ENCODE data around the gene MLANA. TPM values are rescaled to one million over a fixed set of nuclear protein-coding genes. Genes with fewer than 3 reads are reported as not detected.

The MLANA gene
- total and polyA plus RNA-seq, 10 donors, result not detected

DNA sequence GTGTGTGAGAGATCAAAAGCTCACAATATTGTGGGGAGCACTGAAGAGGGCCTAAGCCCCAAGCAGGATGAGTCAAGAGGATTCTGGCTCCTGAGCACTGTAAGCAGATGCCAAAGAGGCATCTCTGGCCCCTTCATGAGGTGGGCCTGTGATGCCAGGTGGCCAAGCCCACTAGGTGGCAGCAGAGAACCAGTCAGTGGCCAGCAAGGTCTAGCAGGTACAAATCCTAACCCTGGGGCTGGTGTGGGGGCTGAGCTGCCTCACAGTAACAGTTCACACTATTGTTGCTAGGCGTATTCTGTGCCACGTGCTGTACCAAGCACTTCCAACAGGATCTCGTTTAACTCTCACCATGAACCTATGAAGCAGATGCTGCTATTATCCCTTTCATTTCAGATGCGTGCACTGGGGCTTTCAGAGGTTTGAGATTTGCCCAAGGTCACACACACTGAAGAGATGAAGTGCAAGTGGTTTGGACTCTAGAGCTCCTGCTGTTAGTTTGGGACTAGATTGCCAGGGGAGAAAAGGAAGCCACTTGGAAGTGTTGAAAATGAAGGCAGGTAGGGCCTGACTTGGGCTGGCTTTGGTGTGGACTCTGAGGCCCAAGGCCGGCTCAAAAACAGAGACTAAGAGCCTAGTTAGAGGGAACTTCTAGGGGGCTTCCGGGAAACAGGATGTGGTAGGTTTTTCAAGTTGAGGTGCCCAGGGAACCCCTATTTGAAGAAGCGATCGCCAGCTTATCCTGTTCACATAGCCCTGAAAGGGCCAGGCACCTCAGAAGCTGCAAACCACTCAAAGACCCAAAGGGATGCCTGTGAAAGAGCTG is 4.4 kb upstream of the MLANA start:
- Histone ChIP-seq H3K4me1 (peaks cover 0 to 7% (median 0%) of the 10 kb centered on the region in 6 donors), H3K36me3 (no peaks in the 10 kb centered on the region), H3K27me3 (replicated peaks in 1 of 7) (no peaks in the 10 kb centered on the region), H3K9me3 (no peaks in the 10 kb centered on the region), H3K4me3 (no peak overlapping the region), H3K27ac (no peak overlapping the region)
- TF ChIP-seq POLR2AphosphoS5 (IDR thresholded peaks at IDR 0.05) (peak in 2 of 3 donors; percentile 34 to 39), POLR2A (IDR thresholded peaks at IDR 0.05) (no peak)
- TF ChIP-seq, protein P1, sequence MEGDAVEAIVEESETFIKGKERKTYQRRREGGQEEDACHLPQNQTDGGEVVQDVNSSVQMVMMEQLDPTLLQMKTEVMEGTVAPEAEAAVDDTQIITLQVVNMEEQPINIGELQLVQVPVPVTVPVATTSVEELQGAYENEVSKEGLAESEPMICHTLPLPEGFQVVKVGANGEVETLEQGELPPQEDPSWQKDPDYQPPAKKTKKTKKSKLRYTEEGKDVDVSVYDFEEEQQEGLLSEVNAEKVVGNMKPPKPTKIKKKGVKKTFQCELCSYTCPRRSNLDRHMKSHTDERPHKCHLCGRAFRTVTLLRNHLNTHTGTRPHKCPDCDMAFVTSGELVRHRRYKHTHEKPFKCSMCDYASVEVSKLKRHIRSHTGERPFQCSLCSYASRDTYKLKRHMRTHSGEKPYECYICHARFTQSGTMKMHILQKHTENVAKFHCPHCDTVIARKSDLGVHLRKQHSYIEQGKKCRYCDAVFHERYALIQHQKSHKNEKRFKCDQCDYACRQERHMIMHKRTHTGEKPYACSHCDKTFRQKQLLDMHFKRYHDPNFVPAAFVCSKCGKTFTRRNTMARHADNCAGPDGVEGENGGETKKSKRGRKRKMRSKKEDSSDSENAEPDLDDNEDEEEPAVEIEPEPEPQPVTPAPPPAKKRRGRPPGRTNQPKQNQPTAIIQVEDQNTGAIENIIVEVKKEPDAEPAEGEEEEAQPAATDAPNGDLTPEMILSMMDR (IDR thresholded peaks at IDR 0.05 in 8 of 11, conservative IDR thresholded peaks at IDR 0.05 in 3 of 11), result peak; percentile 63 to 93 (median 84)
- intact Hi-C loops (cut with DNase I; ENCODE audit: low total_unique reads), result loop anchor here (5.0 to 10.0 kb wide), 2 partner anchors 166 to 418 kb away; no protein-coding TSS in a partner anchor
- WGBS, 5 donors, result 48 to 53% (median 51%) methylated on average over 8 of the region's 8 CpGs
- DNase-seq, result peak; percentile 90

DNA sequence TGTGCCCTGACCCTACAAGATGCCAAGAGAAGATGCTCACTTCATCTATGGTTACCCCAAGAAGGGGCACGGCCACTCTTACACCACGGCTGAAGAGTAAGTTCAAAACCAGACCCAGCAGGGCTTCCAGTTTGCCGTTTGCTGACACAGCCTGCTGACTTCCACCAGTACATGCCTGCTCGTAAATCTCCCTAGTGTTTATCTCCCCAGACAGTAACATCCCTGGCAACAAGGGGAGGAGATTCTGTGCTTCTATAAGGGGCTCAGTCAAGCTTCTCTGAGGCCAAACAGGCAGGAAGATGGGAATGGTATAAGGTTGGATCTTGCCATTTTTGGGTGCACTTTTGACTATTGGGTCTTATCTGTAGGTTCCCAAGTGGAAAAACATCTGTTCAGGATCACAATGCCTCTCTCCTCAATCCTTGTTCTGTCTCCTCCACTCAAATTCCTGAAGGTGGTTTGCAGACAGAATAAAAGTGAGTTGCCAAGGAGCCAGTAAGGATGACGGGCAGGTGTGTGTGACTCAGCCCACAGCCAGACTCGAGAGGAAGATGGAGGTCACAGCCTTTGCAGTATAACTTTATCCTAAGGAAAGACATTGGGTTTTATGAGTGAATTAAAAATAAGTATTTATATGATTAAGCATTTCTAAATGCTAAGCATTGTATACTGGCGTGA is 1.9 kb downstream of the MLANA start:
- H3K9me3 ChIP-seq, result no peaks in the 10 kb centered on the region
- no peaks in the 10 kb centered on the region for H3K27me3 ChIP-seq (replicated peaks in 1 of 7)
- intact Hi-C loops (cut with DNase I; ENCODE audit: low total_unique reads), result no loop called here
- no peak for TF ChIP-seq POLR2A (IDR thresholded peaks at IDR 0.05)
- TF ChIP-seq POLR2AphosphoS5 (IDR thresholded peaks at IDR 0.05), result no peak
- TF ChIP-seq, protein P1 (IDR thresholded peaks at IDR 0.05 in 8 of 11, conservative IDR thresholded peaks at IDR 0.05 in 3 of 11), result no peak
- peaks cover 0 to 22% (median 2%) of the 10 kb centered on the region in 6 donors for H3K36me3 ChIP-seq
- H3K4me1 ChIP-seq, result no peaks in the 10 kb centered on the region
- WGBS, 5 donors, result 61 to 76% (median 67%) methylated on average over 7 of the region's 7 CpGs
- DNase-seq, result no peak
- no peak overlapping the region for H3K27ac ChIP-seq
- no peak overlapping the region for H3K4me3 ChIP-seq

DNA sequence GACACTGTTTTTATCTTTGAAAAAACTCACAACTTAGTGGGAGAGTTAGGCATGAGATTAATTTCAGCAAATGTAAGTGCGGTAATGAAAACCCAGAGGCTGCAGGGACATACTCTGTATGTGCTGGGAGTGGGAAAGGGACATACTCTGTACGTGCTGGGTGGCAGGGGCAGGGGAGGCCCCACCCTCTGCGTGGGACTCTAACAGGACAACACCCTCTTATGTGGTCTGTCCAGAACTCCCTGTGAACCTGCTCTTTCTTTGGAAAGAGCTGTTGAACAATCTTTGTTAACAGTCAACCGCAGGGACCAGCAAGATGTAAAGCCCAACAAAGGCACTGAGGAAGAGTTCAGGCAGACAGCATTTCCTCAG is 2.4 kb downstream of the MLANA start:
- no peak overlapping the region for H3K27ac ChIP-seq
- TF ChIP-seq POLR2A (IDR thresholded peaks at IDR 0.05), result no peak
- TF ChIP-seq, protein P1 (IDR thresholded peaks at IDR 0.05 in 8 of 11, conservative IDR thresholded peaks at IDR 0.05 in 3 of 11), result no peak
- no peak for TF ChIP-seq POLR2AphosphoS5 (IDR thresholded peaks at IDR 0.05)
- H3K4me1 ChIP-seq, result no peaks in the 10 kb centered on the region
- no peak for DNase-seq
- H3K9me3 ChIP-seq, result no peaks in the 10 kb centered on the region
- 79 to 91% (median 86%) methylated on average over 4 of the region's 4 CpGs for WGBS, 5 donors
- intact Hi-C loops (cut with DNase I; ENCODE audit: low total_unique reads), result no loop called here
- no peak overlapping the region for H3K4me3 ChIP-seq
- H3K36me3 ChIP-seq, result peaks cover 0 to 27% (median 2%) of the 10 kb centered on the region in 6 donors
- H3K27me3 ChIP-seq (replicated peaks in 1 of 7), result no peaks in the 10 kb centered on the region

Measured in spleen (tissue), 11 donors.